NCI-H2107 treated with DMSO at 0.1 percent for 48 hours (cell line): Measurements from ENCODE around the gene TMPRSS6.

Source experiments
- DNase-seq: peaks from one replicate; lab custom pipeline; 2025; ENCODE audit not compliant: unreplicated experiment; lab: John Stamatoyannopoulos, UW

TMPRSS6 gene

DNA sequence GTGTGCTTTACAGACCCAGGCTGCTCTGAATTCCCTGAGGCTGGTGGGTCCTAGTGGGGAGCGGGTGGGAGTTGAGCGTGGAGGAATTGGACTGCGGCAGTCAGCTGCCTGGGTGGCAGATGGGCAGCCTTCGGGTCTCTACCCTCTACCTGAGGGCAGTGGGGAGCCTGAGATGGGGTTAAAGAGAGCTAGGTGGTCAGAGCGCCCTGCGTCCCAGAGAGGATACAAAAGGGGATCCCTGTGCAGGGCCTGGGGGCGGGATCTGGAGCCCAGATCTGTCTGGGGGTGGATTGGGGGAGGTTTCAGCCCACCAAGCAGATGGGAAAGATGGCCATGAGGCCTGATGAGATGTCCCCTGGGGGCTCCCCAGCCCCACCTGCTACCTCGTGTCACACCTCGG lies 39.8 kb downstream of the TMPRSS6 start:
- no peak for DNase-seq

GRCh38 chr22:37069319-37069718 lies 40.2 kb downstream of the TMPRSS6 start:
- no peak for DNase-seq

DNA sequence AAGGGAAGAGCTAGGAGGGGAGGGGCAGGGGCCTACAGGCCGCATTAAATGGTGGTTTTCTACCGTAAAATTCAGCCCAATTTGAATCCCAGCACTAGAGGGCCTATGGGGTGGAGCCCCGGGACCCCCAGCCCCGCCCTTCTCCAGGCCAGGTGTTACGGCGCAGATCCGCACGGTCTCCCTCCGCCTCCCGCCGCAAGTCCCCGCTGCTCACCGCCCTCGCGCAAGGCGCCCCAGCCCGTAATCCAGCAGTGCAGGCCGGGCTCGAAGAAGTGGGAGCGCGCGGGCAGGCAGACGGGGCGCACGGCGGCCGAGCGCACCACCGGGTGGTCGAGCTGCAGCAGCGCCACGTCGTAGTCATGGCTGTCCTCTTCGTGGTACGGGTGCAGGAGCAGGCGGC lies 40.7 kb downstream of the TMPRSS6 start:
- DNase-seq = no peak

DNA sequence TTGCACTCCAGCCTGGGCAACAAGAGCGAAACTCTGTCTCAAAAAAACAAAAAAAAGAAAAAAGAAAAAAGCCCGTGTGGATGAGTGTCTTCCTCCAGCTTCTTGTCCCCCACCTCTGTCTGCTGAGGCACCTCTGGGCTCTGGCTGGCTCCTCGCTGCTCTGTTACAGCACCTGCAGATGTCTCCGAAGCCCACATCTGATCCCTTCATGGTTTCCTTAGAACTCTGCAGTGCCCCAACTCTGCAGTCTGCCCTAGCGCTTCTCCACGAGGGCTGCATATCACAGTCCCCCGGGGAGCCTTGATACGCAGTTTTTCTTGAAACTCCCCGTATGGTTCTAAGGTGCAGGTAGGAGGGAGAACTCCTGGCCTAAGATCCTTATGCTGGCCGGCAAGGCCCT lies 42.1 kb downstream of the TMPRSS6 start:
- no peak for DNase-seq

- no peak for DNase-seq
Measured at GRCh38 chr22:37065961-37066360, 43.6 kb downstream of the TMPRSS6 start.

DNA sequence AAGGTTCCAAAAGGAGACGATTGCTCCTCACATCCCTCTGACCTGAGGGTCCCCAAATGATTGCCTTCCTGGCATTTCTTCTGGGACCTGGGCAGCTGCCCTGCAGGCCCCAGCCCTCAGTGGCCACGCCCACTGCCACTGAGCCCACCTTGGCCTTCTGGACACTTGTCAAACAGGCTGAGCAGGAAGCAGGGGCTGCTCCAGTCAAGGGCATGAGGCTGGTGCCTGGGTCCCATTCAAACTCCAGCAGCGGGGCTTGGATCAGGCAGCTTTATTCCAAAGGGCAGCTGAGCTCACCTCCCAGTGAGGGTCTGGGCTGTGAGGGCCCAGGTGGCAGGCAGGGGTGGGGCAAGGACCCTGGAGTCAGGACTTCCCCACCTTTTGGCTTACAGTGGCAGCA lies 44.3 kb downstream of the TMPRSS6 start:
- DNase-seq = no peak

DNA sequence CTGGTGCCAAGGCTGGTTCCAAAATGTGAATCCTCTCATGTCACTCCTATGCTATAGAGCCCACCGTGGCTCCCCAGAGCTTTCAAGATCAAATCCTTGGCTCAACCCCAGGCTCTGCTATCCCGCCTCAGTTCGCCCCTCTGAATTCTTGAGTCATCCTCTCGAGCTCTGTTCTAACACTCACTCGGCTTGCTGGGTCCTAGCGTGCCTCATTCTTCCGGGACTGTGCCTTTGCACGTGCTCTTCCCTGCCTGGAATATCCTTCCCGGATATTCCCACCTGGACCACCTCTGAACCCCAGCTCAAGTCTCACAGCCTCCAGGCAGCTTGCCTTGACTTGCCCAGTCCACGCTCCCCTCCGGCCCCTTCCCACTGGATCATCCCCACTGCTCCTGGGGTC lies 45.0 kb downstream of the TMPRSS6 start:
- no peak for DNase-seq

DNA sequence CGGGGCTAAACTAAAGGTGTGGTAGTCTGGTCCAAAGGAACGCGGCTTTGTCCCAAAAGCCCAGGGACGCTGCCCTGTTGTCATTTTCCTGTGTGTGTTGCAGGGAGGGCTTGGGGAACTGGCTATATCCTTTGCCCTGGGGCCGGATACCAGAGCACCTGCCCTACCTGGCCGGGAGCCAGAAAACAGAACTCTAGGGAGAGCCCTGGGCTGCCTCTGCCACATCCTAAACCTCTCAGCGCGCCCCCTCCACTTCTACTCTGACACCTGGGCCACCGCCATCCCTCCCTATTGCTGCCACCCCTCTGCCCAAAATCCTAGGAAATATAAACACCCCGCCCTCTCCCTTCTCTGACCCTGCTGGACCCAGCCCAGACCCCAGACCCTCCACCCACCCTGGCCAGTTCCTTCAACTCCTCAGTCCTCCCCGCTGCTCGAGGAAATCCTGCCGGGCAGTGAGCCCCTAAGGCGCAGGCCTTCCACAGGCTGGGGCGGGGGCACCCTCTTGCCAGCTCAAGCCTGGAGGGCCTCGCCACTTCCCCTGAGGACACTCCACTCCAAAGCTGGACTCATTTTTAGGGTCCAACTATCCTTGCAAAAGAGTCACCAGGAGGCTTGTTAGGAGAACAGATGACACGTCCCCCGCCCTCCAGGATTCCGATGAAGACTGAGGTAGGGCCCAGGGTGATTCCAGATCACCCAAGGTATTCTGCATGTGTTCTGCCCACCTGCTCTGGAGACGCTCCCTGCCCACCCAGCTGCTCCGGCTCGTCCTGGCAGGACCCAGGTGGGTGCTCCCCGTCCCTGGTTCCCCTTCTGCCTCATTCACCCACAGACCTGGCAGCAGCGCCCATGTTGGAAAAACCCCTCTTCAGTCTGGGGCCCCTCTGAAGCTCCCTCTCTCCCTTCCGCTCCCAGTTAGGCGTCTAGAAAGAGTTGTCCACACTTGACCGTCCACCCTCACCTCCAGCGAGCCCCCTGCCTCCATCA lies 45.8 kb downstream of the TMPRSS6 start:
- peak; percentile 35 for DNase-seq

DNA sequence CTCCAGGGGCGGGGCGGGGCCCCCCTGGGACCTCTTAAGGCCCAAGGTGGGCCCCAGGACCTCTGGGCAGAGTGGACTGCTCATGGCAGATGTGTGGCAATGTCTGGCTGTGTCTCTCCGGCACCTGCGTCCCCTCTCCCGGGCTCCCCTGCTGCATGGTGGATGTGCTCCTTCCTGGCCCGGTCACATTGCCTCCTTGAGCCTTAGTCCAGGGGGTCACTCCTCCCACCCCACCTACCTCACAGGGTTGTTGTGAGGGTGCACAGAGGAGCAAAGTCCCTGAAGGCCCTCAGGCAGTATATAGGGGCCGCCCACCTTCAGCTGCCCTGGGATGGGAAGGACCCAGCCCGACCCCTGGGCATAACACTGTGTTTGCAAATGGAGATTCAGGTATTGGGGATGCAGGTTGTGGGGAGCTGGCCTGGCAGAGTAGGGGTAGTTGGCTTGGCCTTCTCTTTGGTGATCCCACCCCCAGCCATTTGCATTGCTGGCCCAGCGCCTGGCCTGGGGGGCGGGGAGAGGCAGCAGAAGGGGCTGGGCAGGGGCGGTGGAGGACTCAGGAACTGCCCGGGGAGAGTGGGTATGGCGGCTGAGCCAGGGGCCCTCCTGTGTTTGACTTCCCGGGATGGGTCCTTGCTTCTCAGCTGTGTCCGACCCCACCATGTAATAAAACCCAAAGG lies 46.7 kb downstream of the TMPRSS6 start:
- no peak for DNase-seq

DNA sequence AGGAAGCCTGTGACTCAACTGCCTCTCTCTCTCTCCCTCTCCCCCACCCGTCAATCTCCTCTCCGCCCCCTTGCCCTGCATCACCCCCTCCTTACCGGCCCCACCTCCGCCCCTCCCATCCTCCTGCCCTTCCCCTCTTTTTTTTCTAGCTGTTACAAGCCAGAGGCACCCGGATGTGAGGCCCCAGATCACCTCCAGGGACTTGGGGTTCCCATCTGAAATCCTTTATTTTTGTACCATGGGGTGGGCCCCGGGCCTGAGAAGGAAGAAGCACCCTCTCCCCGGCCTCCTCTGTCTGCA lies 47.2 kb downstream of the TMPRSS6 start:
- no peak for DNase-seq

DNA sequence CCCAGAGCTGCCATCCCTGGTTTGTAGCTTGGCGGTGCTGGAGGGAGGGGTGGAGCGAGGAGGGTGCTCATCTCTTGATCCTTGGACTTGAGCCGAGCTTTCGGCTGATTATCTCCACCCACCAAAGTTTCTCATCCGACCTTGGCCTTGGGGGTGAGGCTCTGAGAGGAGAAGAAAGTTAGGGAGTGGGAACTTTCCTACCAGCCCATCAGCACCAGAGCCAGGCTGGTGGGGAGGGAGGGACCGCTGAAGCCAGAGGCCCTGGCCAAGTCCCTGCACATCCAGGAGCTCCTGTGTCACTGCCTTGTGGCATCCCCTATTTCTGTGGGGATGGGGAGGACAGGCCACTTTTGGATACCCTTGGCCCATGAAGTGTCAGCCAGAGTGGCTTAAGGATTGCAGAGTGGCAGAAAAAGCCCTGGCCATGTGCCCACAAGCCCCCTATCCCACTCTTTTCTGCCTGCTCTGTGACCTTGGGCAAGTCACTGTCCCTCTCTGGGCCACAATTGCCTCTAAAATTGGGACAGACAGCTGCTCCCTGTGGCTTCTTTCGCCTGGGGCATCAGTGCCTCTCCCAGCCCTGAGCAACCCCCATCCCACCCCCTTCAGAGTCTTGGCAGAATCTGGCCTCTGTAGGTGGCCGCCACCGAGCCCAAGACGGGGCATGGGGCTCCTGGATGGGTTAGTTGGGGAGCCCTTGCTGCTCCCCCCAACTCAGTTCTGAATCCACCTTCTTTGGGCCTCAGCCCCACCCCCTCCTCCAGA lies 47.7 kb downstream of the TMPRSS6 start:
- DNase-seq = no peak

DNA sequence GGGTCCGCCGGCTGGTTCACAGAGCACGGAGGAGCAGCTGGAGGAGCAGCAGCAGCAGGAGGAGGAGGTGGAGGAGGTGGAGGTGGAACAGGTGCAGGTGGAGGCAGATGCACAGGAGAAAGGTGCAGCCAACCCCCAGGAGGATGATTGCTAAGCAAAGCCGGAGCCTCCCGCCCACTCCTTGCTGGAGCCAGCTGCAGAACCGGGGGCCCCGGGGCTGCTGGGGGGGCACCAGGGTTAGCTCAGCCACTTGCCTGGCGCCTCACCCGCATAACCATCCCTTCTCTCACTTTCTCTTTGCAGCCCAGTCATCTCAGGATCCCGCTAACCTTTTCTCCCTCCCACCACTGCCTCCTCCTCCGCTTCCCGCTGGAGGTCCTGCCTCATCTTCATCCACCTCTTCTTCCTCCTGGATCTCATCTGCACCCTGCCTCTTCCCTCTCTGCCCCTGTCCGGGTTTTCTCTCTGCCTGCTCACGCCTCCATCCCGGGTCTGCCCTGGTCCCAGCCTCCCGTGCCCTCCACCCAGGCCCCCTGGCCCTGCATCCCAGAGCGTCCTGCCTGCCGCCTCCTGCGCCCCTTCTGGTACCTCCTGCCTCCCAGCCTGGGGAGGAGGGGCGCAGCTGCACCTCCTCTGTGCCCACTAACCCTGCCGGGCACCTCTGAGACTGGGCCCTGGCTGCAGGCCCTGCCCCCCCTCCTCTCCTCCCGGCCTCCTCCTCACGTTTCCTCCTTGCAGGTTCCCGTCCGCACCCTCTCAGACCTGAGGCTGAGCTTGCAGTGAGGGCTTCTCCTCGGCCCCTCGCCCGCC lies 48.5 kb downstream of the TMPRSS6 start:
- DNase-seq = peak; percentile 40

DNA sequence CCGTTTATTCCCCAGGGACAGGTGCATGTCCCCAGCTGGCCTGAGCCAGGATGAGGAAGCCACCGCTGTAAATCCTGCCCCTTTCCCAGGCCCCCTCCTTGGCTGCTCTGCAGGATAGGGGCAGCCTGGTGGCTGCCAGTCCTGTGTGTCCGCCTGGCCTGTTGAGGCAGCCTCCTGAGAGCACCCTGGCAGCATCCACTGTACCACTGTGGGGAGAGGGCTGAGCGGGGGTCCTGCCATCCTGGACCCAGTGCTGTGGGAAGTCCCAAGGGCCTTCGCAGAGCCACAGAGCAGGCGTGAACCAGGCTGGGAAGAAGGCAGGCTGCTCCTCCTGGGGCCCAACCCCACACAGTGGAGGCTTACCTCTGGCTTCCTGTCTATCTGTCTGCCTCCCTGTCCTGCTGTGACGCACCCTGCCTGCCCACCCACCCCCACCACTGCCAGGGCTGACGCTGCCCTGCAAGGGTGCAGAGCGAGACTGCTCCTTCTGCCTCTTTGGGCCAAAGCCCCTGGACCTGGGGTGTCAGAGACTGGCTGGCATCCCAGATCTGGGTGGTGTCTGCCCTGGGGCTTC lies 49.5 kb downstream of the TMPRSS6 start:
- no peak for DNase-seq

GRCh38 chr22:37058917-37059701 lies 50.4 kb downstream of the TMPRSS6 start:
- no peak for DNase-seq

- no peak for DNase-seq
Measured at GRCh38 chr22:37057796-37058510, 51.6 kb downstream of the TMPRSS6 start.

DNA sequence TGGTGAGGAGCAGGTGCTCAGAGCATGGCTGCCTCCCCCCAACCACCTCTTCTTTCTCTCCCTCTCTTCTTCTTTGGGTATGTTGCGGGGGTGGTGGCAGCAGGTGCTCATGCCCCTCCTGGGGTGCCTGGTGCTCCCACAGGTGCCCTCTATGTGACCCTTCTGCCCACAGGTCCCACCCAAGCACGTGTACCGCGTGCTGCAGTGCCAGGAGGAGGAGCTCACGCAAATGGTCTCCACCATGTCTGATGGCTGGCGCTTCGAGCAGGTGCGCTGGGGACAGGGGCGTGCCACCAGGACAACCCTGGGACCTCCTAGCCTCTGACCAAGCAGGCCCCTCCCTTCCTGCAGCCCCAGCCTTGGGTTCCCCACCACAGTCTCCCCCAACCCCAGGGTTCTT lies 52.3 kb downstream of the TMPRSS6 start:
- no peak for DNase-seq

- DNase-seq = no peak
Measured at GRCh38 chr22:37056246-37056645, 53.3 kb downstream of the TMPRSS6 start.

- no peak for DNase-seq
Measured at GRCh38 chr22:37054600-37055365, 54.7 kb downstream of the TMPRSS6 start.

GRCh38 chr22:37054056-37054395 lies 55.5 kb downstream of the TMPRSS6 start:
- DNase-seq = peak; percentile 66
